ENCODE measurements around the gene ATXN7L2.

DNA sequence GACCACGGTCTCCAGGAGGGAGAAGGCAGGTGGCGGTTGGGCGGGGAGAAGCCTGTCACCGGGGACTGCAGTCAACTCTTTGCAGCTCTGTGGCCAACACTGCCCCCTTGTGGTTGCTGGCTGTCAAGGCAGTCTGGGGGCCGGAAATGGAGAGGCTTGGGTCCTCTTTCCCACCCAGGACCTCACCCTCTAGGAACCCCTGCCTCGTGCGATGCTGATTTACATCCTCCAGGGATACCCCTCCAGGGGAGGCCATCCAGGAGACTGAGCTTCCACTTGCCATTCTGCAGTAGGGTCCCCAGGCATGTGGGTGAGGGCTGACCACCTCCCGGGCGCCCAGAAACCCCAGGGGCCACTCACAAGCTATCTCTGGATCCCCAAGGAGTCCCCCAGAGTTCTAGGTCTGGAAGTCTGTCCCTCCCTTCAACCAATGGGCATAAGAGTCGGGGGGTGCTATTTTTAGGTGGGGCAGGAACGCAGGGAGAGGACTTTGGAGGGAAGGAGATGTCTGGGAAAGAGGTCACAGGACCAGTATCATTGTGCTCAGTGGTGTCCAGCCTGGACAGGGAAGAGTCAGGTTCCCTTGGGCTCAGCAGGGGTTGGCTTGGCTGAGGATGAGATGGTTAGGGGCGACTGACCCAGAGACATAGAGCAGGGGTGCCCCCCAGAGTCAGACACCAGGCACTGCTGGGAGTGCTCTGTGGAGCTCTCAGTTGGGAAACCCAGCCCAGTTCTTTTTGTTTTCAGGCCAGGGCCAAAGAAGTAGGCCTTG lies 48.8 kb downstream of the ATXN7L2 start:
- TF ChIP-seq POLR2A (IDR thresholded peaks at IDR 0.05) (no peak), EP300 (IDR thresholded peaks at IDR 0.05) (no peak)
- TF ChIP-seq, protein P1, sequence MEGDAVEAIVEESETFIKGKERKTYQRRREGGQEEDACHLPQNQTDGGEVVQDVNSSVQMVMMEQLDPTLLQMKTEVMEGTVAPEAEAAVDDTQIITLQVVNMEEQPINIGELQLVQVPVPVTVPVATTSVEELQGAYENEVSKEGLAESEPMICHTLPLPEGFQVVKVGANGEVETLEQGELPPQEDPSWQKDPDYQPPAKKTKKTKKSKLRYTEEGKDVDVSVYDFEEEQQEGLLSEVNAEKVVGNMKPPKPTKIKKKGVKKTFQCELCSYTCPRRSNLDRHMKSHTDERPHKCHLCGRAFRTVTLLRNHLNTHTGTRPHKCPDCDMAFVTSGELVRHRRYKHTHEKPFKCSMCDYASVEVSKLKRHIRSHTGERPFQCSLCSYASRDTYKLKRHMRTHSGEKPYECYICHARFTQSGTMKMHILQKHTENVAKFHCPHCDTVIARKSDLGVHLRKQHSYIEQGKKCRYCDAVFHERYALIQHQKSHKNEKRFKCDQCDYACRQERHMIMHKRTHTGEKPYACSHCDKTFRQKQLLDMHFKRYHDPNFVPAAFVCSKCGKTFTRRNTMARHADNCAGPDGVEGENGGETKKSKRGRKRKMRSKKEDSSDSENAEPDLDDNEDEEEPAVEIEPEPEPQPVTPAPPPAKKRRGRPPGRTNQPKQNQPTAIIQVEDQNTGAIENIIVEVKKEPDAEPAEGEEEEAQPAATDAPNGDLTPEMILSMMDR (IDR thresholded peaks at IDR 0.05): peak; percentile 96 to 99 (median 99)

Measured in gastroesophageal sphincter (tissue), 3 donors.